Measurements from ENCODE around the gene CFAP20DC.

Gene CFAP20DC

DNA sequence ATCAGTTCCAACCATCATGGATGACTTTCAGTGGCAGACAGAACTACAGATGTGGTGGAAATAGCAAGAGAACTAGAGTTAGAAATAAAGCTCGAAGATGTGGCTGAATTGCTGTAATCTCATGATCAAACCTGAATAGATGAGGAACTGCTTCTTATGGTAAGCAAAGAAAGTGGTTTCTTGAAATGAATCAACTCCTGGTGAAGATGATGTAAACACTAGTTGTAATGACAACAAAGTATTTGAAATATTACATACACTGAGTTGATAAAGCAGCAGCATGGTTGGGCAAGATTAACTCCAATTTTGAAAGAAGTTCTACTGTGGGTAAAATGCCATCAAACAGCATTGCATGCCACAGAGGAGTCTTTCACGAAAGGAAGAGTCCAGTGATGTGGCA, 251.5 kb downstream of the CFAP20DC start:
- peak in 1 of 5 experiments; percentile 81 for DNase-seq

DNA sequence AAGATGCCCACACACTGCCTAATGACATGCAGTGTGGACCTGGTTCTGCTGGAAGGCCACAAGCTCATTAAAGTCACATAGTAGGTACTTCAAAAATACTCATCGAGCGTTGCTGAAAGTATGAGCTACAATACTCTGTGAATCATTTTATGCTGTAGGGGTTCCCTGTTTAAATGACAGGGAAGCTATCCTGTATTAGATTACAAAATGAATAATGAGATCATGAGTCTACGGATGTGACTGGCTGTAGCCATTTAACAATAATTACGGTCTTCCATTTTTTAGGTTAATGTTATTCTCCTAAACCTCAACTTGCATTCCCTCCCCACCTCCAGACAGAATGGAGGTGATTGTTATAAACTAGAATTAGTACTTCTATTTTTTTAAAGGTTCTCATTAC, 255.1 kb downstream of the CFAP20DC start:
- no peak for DNase-seq

DNA sequence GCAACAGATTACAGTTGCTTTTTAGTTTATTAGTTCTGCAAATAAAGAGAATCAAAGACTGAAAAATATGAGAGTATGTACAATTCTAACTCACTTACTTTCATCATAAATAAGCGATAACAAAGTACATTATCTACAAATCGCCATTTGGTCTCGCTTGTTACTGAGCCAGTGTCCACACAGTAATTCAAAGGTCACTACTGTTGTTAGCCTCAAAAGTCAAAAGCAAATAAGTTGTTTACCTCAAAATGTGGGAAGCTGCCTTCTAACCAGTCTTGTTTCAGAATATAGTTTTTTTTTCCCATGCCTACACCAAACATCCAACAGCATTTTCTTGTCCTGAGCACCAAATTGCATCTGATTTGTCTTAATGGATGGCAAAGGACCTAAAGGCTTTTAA, 255.9 kb downstream of the CFAP20DC start:
- DNase-seq, result no peak

DNA sequence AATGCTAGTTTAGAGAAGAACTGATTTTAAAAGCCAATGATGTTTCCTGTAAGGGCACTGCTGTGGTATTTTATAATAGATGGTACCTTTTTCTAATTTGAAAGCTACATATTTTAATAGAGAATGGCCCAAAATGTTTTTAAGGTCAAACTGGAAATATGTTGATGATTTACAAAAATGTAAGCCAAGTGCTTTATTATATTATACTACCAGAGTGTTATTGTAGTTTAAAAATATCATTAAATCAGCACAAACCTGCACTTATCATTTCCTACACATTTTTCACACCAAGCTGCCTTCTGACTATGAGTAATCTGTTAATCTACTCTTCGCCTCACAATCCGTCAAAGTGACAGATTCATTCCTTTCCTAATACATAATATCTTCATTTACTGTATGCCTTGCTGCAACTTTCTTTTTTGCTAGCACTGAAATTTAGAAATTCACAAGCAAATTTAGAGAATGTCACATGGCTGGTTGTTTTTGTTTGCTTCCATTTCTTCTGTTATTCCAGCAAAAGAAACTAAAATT, 256.8 kb downstream of the CFAP20DC start:
- no peak for DNase-seq

DNA sequence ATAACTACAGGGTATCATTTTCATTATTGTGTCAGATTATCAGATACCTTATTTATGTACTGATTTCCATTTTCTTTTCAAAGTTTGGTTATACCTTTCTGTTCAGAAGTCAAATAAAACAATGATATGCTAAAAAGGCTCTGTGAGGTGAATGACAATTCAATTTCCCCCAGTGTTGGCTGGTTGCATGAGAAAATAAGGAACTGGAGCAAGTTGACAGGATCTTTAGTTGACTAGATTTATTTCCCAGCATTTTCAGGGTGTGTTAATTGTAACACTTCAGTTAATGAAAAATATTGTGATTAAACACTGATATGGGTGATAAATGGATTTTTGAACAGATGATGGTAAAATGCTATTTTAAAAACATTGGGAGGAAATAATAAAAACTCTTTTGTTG, 260.4 kb downstream of the CFAP20DC start:
- DNase-seq, result no peak

DNA sequence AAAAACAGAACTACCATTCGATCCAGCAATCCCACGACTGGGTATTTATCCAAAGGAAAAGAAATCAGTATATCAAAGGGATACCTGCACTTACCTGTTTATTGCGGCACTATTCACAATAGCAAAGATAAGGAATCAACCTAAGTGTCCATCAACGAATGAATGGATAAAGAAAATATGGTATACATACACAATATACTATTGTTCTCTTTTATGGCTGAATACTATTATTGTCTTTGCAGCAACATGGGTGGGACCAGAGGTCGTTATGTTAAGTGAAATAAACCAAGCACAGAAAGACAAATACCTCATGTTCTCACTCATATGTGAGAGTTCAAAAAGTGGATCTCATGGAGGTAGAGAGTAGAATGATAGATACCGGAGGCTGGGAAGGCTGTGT, 264.9 kb downstream of the CFAP20DC start:
- DNase-seq, result no peak

DNA sequence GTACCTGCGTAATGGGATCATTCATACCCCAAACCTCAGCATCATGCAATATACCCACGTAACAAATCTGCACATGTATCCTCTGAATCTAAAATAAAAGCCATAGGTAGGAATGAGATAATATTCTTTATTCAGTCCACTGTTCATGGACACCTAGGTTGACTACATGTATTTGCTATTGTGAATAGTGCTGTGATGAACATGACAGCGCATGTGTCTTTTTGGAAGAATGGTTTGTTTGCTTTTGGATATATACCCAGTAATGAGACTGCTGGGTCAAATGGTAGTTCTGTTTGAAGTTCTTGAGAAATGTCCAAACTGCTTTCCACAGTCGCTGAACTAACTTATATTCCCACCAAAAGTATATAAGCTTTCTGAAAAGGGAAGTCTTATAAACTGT, 265.4 kb downstream of the CFAP20DC start:
- no peak for DNase-seq

DNA sequence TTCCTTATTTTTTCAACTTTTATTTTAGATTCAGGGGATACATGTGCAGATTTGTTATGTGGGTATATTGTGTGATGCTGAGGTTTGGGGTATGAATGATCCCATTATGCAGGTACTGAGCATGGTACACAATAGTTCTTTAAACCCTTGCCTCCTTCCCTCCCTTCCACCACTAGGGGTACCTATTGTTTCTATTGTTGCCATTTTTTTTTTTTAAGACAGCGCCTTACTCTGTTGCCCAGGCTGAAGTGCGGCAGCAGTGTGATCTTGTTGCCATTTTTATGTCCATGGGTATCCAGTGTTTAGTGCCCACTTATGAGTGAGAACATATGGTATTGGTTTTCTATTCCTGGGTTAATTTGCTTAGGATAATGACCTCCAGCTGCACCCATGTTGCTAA, 266.0 kb downstream of the CFAP20DC start:
- DNase-seq, result no peak

DNA sequence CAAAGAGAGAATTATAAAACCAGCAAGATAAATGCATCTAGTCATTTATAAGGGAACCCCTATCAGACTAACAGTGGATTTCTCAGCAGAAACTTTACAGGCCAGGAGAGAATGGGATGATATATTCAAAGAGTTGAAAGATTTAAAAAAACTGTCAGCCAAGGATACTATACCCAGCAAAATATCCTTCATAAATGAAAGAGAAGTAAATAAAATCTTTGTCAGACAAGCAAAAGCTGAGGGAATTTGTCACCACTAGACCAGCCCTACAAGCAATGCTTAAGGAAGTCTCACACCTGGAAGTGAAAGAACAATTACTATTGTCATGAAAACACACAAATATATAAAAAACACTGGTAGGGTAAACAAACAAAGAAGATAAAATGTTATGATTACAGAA, 269.9 kb downstream of the CFAP20DC start:
- no peak for DNase-seq

DNA sequence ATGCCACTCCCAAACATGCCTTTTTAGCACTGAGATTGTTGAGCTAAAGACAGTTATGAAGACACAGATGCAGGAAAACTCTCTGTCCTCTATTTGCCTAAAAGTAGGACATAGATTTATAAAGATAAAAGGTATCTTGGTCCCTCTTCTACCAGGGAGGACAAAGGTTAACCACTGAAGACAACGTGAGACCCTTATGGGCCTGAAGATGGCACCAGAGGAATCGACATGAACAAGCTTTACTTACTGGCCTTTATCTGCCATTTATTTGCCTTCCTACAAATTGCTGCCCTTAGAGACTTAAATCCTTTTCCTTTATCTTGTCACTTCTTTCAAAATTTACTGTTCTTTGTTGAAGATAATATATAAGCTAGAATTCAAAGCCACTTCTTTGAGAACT, 273.6 kb downstream of the CFAP20DC start:
- DNase-seq, result peak in 1 of 5 experiments; percentile 3

DNA sequence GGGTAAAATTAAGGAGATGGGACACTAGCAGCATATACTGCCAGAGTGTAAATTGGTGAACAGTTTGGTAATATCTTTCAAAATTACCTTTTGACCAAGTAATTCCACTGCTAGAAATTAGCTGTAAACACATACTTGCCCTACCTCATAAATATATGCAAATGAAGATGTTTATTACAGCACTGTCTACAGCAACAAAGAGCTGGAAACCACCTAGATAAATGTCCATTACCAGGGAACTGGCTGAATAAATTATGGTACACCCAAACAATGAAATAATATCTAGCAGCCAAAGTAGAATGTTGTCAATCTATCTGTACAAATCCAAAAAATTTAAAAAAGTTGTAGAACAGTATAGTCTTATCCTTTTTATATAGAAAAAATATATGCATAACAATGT, 277.4 kb downstream of the CFAP20DC start:
- DNase-seq, result no peak

DNA sequence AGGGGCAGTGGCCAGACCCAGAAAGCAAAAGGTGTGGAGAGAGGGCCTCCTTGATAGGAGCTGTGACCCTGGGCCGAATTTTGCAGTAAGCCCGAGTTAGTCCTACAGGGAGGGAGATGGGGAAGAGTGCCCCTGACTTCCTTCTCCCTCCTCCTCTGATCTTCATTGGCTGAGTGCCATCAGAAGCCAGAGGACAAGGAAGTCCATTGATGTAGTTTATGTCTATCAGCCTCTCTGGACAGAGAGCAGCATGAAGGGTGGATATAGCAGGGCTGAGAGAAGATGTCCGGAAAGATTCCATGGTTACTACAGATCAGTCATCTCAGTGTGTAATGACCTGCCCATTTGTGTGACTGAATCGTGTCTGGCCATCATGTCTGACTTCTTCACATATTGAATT, 280.8 kb downstream of the CFAP20DC start:
- no peak for DNase-seq

DNA sequence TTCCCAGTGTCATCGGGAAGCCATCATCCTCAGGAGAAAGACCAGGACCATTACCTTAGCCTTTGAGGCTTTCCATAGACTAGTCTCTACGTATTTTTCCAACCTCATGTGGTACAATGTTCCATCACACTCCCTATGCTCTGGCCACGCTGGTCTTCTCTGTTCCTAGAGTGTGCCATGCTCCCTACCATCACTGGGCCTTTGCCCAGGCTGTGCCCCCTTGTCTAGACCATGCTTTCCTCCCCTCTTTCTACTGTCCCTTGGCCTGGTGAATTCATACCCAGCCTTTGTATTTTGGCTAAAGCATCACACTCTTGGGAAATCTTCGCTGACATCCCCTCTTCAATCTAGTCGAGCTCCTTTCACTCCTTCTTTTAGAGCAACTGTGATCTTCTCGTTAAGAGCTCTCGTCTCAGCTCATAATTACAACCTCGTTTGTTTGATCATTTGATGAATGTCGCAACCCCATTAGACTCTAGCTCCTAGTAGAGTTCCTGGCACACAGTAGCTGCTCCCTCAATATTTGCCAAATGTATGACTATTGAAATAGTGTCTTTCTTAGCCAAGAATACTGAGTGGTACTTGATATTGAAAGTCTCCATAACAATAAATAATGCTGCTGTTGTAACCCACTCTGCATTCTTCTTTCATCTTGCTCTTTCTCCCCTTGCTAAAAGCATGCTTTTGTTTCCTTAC, 283.1 kb downstream of the CFAP20DC start:
- DNase-seq, result no peak

DNA sequence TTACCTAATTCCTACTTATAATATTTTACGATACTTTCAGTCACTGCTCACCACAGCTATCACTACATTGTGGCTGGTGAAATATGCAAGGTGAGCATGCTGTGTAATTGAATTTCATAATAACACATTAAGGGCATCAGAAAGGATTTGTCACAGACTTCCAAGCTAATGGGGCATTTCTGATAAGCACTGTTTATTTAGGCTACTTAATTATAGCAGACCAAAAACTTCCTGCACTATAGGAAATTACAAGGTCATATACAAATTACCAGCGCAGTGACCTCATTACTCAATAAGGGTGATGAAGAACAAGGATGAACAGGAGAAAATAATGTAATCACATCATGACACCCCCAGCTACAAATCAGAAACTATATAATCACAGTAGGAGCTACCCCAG, 294.7 kb downstream of the CFAP20DC start:
- DNase-seq, result no peak

DNA sequence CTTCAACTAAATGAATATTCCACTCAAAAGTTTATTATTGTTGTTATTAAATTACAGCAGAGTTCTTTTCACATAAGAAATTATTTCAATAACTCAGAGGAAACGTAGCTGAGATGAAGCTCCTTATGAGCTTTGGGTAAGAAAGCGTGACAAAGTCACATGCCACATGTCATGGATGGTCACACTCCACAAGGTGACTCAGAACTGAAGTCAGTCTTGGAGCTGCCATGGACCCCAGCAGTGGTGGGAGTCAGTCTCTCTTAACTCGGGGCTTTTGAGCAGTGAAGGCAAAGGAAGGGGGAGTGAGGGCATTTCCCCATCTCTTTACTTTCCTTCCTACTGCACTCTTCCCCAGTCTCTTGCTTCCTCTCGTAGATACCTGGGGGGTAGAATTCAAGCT, 295.8 kb downstream of the CFAP20DC start:
- no peak for DNase-seq

DNA sequence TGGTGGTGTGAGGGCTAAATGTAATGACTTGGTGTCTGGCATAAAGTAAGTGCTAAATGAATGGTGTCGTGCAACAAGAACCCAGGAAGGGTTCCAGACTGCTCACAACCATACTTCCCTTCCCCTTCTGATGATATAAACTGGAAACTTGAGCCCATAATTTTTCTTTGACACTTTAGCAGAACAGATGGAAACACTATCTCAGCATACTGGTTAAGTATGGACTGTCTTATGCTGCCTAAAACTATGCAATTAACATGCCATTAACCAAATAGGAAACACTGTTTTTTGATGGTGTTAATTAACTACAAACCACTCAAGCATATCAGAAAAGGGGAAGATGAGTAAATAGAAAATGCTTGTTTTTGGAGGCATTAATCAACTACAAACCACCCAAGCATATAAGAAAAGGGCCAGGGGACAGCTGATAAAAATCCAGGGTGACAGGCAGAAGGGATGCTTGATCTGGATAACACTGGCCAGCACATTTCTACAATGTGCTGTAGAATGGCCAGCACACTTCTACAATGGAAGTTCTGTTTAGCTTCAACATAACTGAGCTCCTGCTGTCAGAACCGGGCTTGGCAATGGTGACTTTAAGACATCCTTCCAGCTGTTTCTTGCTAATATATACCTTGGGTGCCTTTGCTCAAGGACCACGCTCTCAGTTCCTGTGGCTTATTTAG, 297.8 kb downstream of the CFAP20DC start:
- no peak for DNase-seq

DNA sequence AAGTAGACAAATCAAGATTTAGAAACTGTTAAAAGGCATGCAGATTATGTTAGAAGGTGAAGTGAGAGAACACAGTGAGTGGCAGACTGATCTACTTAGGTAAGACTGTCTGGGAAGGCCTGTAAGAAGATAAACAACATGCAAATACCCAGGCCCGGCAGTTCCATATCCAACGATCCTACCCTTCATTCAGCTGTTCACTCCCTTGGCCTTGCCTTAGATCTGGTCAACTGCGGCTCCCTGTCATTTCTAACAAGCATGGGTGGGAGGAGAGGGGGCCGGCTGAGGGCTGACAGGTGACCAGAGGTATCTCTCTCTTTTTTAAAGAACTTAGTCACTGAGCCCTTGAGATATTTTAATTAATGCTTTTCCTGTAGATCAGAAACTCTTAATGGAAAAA, 298.6 kb downstream of the CFAP20DC start:
- no peak for DNase-seq

DNA sequence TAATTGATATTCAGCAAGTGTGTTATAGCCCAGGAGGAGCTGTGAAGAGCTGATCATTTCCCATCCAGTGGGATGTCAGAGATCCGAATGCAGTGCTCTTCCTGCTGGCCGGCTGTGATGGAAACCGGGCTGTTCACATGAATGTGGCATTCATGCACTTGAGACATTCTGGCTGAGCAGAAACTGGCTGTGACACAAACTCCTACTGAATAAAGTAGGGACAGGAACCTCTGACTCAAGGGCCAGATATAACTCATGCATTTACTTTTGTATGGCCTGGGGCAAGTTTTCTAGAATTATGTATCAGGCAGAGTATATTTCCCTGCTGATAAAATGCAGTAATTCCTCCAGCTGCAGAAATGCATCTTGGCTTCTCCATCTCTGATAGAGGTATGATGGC, 299.9 kb downstream of the CFAP20DC start:
- no peak for DNase-seq

DNA sequence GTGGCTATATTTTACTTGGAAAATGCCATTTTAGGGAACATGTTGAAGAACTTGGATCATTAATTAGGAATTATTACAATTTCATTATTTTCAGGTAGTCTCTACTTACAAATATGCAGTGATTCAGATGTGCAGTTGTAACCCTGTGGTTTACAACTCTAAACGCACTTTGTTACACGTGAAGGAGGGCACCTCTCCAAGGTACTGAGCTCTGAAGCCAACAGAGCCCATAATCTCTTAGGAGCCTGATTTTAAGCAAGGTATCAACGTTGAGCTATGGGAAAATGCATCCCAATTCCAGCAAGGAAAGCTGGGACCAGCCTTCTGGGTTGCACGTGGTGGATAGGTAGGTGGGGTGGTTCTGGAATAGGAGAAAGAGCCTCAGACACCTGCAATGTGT, 301.8 kb downstream of the CFAP20DC start:
- no peak for DNase-seq

DNA sequence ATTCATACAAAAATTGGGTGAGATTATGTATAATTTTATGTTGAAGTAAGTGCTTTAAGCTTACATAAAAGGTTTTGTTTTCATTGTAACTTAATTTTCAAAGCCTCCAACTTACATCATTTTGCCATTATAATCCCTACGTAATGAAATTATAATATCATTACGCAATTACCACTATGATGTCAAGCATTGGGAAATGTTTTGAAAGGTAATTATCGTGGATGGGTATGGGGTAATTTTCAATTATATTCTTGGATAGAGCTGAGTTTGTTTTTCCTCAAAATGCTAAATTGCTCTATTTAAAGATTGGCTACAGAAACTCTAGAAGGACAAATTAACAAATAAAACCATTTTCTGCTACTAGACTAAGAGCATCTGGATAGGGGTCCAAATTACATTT, 303.1 kb downstream of the CFAP20DC start:
- no peak for DNase-seq

DNA sequence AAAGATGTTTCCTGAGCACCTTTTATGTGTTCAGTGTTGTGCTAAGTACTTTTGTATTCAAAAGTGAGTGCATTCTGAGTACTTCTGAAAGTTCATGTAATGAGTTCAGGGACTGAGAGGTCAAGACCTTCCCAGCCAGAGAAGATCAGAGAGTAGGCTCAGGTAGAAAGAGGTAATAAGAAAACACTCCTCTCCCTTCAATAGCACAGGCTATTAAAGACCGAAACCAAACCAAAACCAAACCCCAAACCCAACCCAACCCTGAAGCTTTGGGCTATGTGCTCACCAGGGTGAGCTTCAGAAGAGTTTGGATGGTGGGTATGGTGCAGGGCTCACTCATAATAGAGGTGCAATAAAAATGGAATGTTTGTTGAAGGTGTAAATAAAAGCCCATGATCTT, 306.5 kb downstream of the CFAP20DC start:
- DNase-seq, result no peak

DNA sequence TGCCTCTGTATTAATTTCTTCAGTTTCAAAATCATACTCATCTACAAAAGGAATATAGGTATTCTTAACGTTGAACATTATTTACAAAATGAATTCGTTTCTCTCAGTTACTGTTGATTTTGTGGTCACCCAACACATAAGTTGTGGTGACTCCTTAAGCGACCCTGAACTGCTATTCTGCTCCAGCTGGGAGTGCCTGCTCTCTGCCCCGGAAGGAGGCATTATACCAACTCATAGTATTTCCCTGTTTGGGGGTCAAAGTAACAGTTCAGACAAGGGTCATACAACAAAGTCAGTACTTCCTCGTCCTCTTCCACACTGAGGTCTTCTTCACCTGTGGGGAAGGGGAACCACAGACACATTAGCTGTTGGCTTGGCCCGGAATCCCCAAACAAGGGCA, 307.6 kb downstream of the CFAP20DC start:
- no peak for DNase-seq

DNA sequence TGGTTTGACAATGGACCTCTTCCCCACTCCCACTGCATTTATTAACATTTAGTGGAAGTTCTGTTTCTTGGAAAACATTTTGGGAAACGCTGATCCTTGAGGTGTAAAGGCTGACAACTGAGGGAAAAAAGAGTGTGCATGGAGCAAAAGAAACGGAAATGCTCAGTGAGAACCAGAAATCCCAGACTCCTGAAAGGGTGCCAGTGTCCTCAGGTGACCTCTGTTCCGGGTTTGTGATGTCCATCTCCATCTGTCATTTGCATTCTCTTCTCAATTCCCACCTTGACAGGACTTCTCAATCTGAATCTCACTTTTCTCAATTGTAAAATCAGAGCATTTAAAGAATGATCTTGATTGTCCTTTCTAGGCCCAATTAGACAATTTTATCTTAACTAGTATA, 312.2 kb downstream of the CFAP20DC start:
- no peak for DNase-seq

DNA sequence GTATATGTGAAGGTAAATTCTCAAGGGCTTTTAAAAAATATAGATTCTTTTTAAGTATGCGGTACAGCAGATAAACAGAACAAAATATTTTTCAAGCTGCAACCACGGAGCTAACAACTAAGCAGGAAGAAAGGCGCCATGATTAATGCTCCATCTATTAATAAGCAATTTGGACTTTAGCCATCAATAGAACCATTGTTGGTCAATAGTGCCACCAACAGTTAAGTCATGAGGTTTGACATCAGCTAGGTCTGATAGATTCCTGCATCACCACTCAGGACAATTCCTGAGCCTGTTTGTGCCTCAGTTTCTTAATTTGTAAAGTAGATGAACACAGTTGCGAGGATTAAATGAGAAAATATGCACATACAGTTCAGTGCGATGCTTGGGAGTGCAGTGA, 318.2 kb downstream of the CFAP20DC start:
- no peak for DNase-seq

DNA sequence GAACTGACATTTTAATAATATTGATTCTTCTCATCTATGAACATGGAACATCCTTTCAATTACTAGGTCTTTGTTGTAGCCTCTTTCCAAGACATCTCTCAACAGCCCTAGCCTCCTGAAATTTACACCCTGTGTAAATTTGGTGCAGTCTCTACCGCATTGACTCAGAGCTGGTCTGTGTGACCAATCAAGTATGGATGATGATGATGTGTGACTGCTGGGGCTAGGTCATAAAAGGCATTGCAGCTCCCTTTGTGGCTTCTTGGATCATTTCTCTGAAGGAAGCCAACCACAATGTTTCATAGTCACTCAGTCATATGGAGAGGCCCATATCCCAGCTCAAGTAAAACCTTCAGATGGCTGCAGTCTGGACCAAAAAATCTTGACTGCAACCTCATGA, 321.1 kb downstream of the CFAP20DC start:
- DNase-seq, result no peak
